UCSD-AML1 (cell line): ENCODE measurements around the gene CAMK4.
"Not testable (repeated sequence)": the region's sequence is repeated elsewhere in the genome, so short reads cannot be mapped to it uniquely, and the experiment has no call there.

Experiments
- DNase-seq: peaks from one replicate; lab custom pipeline; 2025; ENCODE audit not compliant: unreplicated experiment; lab: John Stamatoyannopoulos, UW

Gene CAMK4

GRCh38 chr5:111256128-111256527 lies 31.9 kb downstream of the CAMK4 start:
- no peak for DNase-seq

- DNase-seq: not testable (repeated sequence)
Observed at GRCh38 chr5:111257610-111258009, 33.4 kb downstream of the CAMK4 start.

GRCh38 chr5:111259636-111260035 lies 35.5 kb downstream of the CAMK4 start:
- DNase-seq: no peak

- DNase-seq: no peak
Observed at GRCh38 chr5:111261610-111262009, 37.4 kb downstream of the CAMK4 start.

GRCh38 chr5:111262153-111262552 lies 38.0 kb downstream of the CAMK4 start:
- no peak for DNase-seq

GRCh38 chr5:111262815-111263214 lies 38.6 kb downstream of the CAMK4 start:
- no peak for DNase-seq

- no peak for DNase-seq
Observed at GRCh38 chr5:111266491-111266890, 42.3 kb downstream of the CAMK4 start.

GRCh38 chr5:111268300-111268699 lies 44.1 kb downstream of the CAMK4 start:
- DNase-seq: no peak

GRCh38 chr5:111271885-111272284 lies 47.7 kb downstream of the CAMK4 start:
- DNase-seq: no peak

GRCh38 chr5:111277061-111277460 lies 52.9 kb downstream of the CAMK4 start:
- no peak for DNase-seq

GRCh38 chr5:111278858-111279504 lies 54.8 kb downstream of the CAMK4 start:
- peak; percentile 66 for DNase-seq

- no peak for DNase-seq
Observed at GRCh38 chr5:111280282-111280951, 56.2 kb downstream of the CAMK4 start.

GRCh38 chr5:111282798-111283197 lies 58.6 kb downstream of the CAMK4 start:
- no peak for DNase-seq

- no peak for DNase-seq
Observed at GRCh38 chr5:111284825-111285224, 60.6 kb downstream of the CAMK4 start.

- DNase-seq: no peak
Observed at GRCh38 chr5:111294551-111294950, 70.4 kb downstream of the CAMK4 start.

- DNase-seq: no peak
Observed at GRCh38 chr5:111295649-111296048, 71.5 kb downstream of the CAMK4 start.

- no peak for DNase-seq
Observed at GRCh38 chr5:111296570-111296969, 72.4 kb downstream of the CAMK4 start.

- no peak for DNase-seq
Observed at GRCh38 chr5:111299067-111299481, 74.9 kb downstream of the CAMK4 start.

- no peak for DNase-seq
Observed at GRCh38 chr5:111299831-111300432, 75.7 kb downstream of the CAMK4 start.

GRCh38 chr5:111301264-111301663 lies 77.1 kb downstream of the CAMK4 start:
- DNase-seq: no peak

- DNase-seq: not testable (repeated sequence)
Observed at GRCh38 chr5:111302043-111302442, 77.9 kb downstream of the CAMK4 start.

GRCh38 chr5:111308951-111309350 lies 84.8 kb downstream of the CAMK4 start:
- no peak for DNase-seq
